Smooth muscle cell (in vitro differentiated cells): Measurements from ENCODE around the gene FBH1. TPM values are rescaled to one million over a fixed set of nuclear protein-coding genes. Genes with fewer than 3 reads are reported as not detected.
"Not testable (repeated sequence)": the region's sequence is repeated elsewhere in the genome, so short reads cannot be mapped to it uniquely, and the experiment has no call there.

Experiments
- DNase-seq: peaks from one replicate; lab custom pipeline; 2025; ENCODE audit not compliant: unreplicated experiment; lab: John Stamatoyannopoulos, UW
- H2AFZ ChIP-seq: fragments of 200-600 bp; sonication (generic); 2 replicates; pipeline ENCODE4 v1.6.0; 2016; ENCODE audit warnings: antibody characterized with exemption, low read depth, mild to moderate bottlenecking
- H3F3A ChIP-seq: fragments of 200-600 bp; sonication (generic); 2 replicates; pipeline ENCODE4 v1.6.0; 2017; ENCODE audit warnings: antibody characterized with exemption, low read depth
- H3K27ac ChIP-seq: fragments of 200-600 bp; sonication (generic); 2 replicates; pipeline ENCODE4 v1.5.1; 2016; ENCODE audit warnings: low read depth, mild to moderate bottlenecking
- H3K27me3 ChIP-seq: fragments of 200-600 bp; sonication (generic); 2 replicates; pipeline ENCODE4 v1.6.1; 2016; ENCODE audit warnings: low read depth, mild to moderate bottlenecking
- H3K36me3 ChIP-seq: fragments of 200-600 bp; sonication (generic); 2 replicates; pipeline ENCODE4 v1.5.1; 2016; ENCODE audit warnings: low read depth
- H3K4me1 ChIP-seq: fragments of 200-600 bp; sonication (generic); 2 replicates; pipeline ENCODE4 v1.5.1; 2016; ENCODE audit warnings: low read depth
- H3K4me2 ChIP-seq: fragments of 200-600 bp; sonication (generic); 2 replicates; pipeline ENCODE4 v1.6.0; 2016; ENCODE audit warnings: mild to moderate bottlenecking
- H3K4me3 ChIP-seq: fragments of 200-600 bp; sonication (generic); 2 replicates; pipeline ENCODE4 v1.5.1; 2016; ENCODE audit warnings: mild to moderate bottlenecking
- H3K79me2 ChIP-seq: fragments of 200-600 bp; sonication (generic); 2 replicates; pipeline ENCODE4 v1.6.0; 2016; ENCODE audit warnings: low read depth, mild to moderate bottlenecking
- H3K9ac ChIP-seq: fragments of 200-600 bp; sonication (generic); 2 replicates; pipeline ENCODE4 v1.6.0; 2016; ENCODE audit warnings: low read depth
- H3K9me3 ChIP-seq: fragments of 200-600 bp; sonication (generic); replicated peaks from 2 replicates; pipeline ENCODE4 v1.5.1; 2016; ENCODE audit warnings: low read depth
- H4K20me1 ChIP-seq: fragments of 200-600 bp; sonication (generic); 2 replicates; pipeline ENCODE4 v1.6.0; 2016; ENCODE audit warnings: low read depth
- WGBS: methylation state at CpG from one replicate; pipeline ENCODE4 v1.1.7; 2016; ENCODE audit warnings: low lambda C conversion rate; 5-methylcytosine and 5-hydroxymethylcytosine counted together
- polyA plus RNA-seq: library from polyadenylated mRNA; unstranded; fragments of >200 nt; fragmentation: Nextera tagmentation; extraction: Ambion mirVana; gene quantifications from 2 replicates; pipeline ENCODE4 v1.2.1, GENCODE V29; 2016
- total RNA-seq: library from RNA; depleted of rRNA; stranded (reverse); fragments of >200 nt; gene quantifications from 2 replicates; pipeline ENCODE4 v1.2.3, GENCODE V29; 2014
- TF ChIP-seq, protein P1 (sequence below): fragments of 200-600 bp; sonication (generic); IDR thresholded peaks from 2 replicates; pipeline ENCODE4 v1.5.1; 2017; ENCODE audit warnings: borderline replicate concordance, mild to moderate bottlenecking, antibody characterized with exemption; ENCODE audit not compliant: insufficient read depth, poor library complexity, severe bottlenecking

FBH1 gene
- total and polyA plus RNA-seq, 2 experiments from 2014 or later, result 68.4 to 70.0 TPM

DNA sequence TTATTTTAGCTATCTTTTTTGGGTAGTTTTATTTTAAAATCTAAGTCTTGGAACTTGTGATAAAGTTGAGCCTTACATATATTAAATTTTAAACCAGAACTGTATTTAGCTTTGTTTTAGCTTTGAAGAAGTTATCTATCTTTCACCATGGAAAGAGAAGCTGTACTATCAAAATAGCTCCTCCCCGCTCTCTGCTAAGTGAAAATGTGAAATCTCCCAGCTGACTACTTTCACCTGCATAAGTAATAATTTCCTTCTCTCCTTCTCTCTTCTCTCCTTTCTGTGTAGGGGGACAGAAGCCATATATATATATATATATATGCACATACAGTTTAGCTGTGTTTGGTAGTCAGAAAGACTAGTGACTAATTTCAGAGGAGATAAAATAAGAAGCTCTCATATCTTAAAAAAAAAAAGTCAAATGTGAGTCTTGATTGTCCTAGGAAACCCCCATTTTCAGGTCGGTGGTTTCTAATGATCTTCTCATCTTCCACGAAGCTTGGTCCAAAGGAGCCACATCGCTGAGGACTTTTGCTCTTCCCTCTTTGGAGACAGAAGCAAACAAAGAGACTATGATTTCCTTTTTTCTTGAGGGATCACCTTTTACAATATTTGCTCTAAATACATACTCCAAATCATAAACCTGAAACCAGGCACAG lies 46.2 kb upstream of the FBH1 start:
- 96% methylated on average over 4 of the region's 4 CpGs for WGBS
- Histone ChIP-seq H4K20me1 (no peaks in the 10 kb centered on the region), H3K36me3 (no peaks in the 10 kb centered on the region), H3F3A (no peaks in the 10 kb centered on the region), H3K27ac (no peak overlapping the region), H3K4me2 (no peak overlapping the region), H3K4me3 (no peak overlapping the region), H3K79me2 (no peaks in the 10 kb centered on the region), H3K4me1 (no peaks in the 10 kb centered on the region), H3K9me3 (no peaks in the 10 kb centered on the region), H2AFZ (no peak overlapping the region), H3K27me3 (no peaks in the 10 kb centered on the region), H3K9ac (no peak overlapping the region)
- TF ChIP-seq, protein P1, sequence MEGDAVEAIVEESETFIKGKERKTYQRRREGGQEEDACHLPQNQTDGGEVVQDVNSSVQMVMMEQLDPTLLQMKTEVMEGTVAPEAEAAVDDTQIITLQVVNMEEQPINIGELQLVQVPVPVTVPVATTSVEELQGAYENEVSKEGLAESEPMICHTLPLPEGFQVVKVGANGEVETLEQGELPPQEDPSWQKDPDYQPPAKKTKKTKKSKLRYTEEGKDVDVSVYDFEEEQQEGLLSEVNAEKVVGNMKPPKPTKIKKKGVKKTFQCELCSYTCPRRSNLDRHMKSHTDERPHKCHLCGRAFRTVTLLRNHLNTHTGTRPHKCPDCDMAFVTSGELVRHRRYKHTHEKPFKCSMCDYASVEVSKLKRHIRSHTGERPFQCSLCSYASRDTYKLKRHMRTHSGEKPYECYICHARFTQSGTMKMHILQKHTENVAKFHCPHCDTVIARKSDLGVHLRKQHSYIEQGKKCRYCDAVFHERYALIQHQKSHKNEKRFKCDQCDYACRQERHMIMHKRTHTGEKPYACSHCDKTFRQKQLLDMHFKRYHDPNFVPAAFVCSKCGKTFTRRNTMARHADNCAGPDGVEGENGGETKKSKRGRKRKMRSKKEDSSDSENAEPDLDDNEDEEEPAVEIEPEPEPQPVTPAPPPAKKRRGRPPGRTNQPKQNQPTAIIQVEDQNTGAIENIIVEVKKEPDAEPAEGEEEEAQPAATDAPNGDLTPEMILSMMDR, result no peak
- no peak for DNase-seq

DNA sequence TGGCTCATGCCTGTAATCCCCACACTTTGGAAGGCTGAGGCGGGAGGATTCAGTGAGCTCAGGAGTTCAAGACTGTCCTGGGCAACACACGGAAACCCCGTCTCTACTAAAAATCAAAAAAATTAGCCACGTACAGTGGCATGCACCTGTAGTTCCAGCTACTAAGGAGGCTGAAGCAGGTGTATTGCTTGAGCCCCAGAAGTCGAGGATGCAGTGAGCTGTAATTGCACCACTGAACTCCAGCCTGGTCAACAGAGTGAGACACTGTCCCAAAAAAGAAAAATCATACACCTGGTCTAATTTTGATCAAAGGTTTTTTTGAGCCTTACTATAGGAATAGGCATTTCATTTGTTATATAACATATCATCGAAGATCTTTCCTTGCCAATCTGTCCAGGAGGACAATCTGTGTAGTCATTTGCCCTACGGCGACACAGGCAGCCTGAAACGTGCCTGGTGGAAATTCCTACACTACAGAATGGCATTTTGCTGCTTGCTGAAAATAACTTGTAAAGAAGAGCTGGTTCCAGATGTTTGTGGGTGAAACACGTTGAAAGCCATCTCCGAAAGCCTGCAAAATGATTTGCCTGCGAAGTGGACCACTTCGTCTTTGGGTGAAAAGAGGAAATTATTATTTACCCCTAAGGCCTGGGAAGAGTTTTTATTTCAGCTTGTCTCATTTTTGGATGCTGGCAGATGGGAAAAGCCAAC lies 45.5 kb upstream of the FBH1 start:
- Histone ChIP-seq H3K4me3 (no peak overlapping the region), H4K20me1 (no peaks in the 10 kb centered on the region), H3K36me3 (no peaks in the 10 kb centered on the region), H3K4me2 (peak overlapping the region; percentile 53), H3K79me2 (no peaks in the 10 kb centered on the region), H3K9me3 (no peaks in the 10 kb centered on the region), H3F3A (no peaks in the 10 kb centered on the region), H3K4me1 (no peaks in the 10 kb centered on the region), H3K27ac (no peak overlapping the region), H3K27me3 (no peaks in the 10 kb centered on the region), H3K9ac (no peak overlapping the region), H2AFZ (no peak overlapping the region)
- WGBS, result 63% methylated on average over 13 of the region's 13 CpGs
- TF ChIP-seq, protein P1, result no peak
- DNase-seq, result no peak

- not testable (repeated sequence) for H3F3A ChIP-seq, H3K36me3 ChIP-seq, H3K4me3 ChIP-seq, H2AFZ ChIP-seq, H4K20me1 ChIP-seq, H3K4me1 ChIP-seq, H3K4me2 ChIP-seq, H3K27me3 ChIP-seq, H3K79me2 ChIP-seq, H3K9ac ChIP-seq, DNase-seq, H3K9me3 ChIP-seq
- WGBS, result 90% methylated on average over 2 of the region's 4 CpGs
- H3K27ac ChIP-seq, result peak overlapping the region; percentile 66
Observed at GRCh38 chr10:5846667-5847066, 43.4 kb upstream of the FBH1 start.

GRCh38 chr10:5854131-5854475 lies 35.9 kb upstream of the FBH1 start:
- H3K4me2 ChIP-seq, result no peak overlapping the region
- no peak overlapping the region for H3K27ac ChIP-seq
- TF ChIP-seq, protein P1, result no peak
- no peak overlapping the region for H3K9ac ChIP-seq
- no peak overlapping the region for H2AFZ ChIP-seq
- H3F3A ChIP-seq, result no peaks in the 10 kb centered on the region
- H3K27me3 ChIP-seq, result no peaks in the 10 kb centered on the region
- no peaks in the 10 kb centered on the region for H3K9me3 ChIP-seq
- 53% methylated on average over 5 of the region's 5 CpGs for WGBS
- no peak overlapping the region for H3K4me3 ChIP-seq
- no peak for DNase-seq
- no peaks in the 10 kb centered on the region for H3K4me1 ChIP-seq
- no peaks in the 10 kb centered on the region for H3K79me2 ChIP-seq
- H3K36me3 ChIP-seq, result no peaks in the 10 kb centered on the region
- H4K20me1 ChIP-seq, result no peaks in the 10 kb centered on the region
